GM12878 (cell line): ENCODE measurements around the gene IL1RAP. TPM values are rescaled to one million over a fixed set of nuclear protein-coding genes. Genes with fewer than 3 reads are reported as not detected.

Source experiments
- ATAC-seq: fragments of 200-7000 bp; cut with Tn5 transposase; 3 replicates; pipeline ENCODE4 v1.9.1; 2020; ENCODE audit warnings: mild to moderate bottlenecking, moderate library complexity
- BruUV-seq: library from RNA; stranded (reverse); fragments of 400-500 nt; replicated peaks from 2 replicates; lab custom pipeline; 2021; lab: Mats Ljungman, UMichigan
- CTCF ChIA-PET: fragments of 300-600 bp; sonication (Branson Sonifier 250); formaldehyde crosslinking; extraction: SDS; loops from one replicate; lab custom pipeline; 2021; ENCODE audit warnings: inconsistent platforms; lab: Yijun Ruan, JAX
- POLR2A ChIA-PET: fragments of 350-600 bp; formaldehyde crosslinking; extraction: SDS; loops from one replicate; lab custom pipeline; 2021; ENCODE audit warnings: inconsistent platforms; lab: Charles Lee
- RAD21 ChIA-PET: fragments of 300-600 bp; sonication (Branson Sonifier 250); formaldehyde crosslinking; loops from one replicate; lab custom pipeline; 2023; ENCODE audit warnings: antibody characterized with exemption; ENCODE audit not compliant: unreplicated experiment; lab: Charles Lee
- SMC1A ChIA-PET: fragments of 300-600 bp; sonication (Branson Sonifier 250); formaldehyde crosslinking; loops from one replicate; lab custom pipeline; 2023; ENCODE audit not compliant: unreplicated experiment, uncharacterized antibody; lab: Charles Lee
- DNase-seq: peaks from one replicate; pipeline ENCODE4 v3.0.0-alpha.2; 2011; ENCODE audit warnings: low read depth, low spot score
- FAIRE-seq: peaks from 3 replicates; lab custom pipeline; 2011; peaks lifted over from hg19 to GRCh38; lab: Jason Lieb, UNC
- H2AFZ ChIP-seq: 2 replicates; pipeline ENCODE4 v1.6.0; 2011; ENCODE audit warnings: low read depth, low read length, control low read depth; ENCODE audit not compliant: control insufficient read depth
- H3K27ac ChIP-seq: 2 replicates; pipeline ENCODE4 v1.5.1; 2011; ENCODE audit warnings: control low read depth; ENCODE audit not compliant: control insufficient read depth, insufficient read depth
- H3K27me3 ChIP-seq, 2 experiments: replicated peaks in 1 of 2; 2 replicates each; pipeline versions ENCODE4 v1.6.0 to v1.6.1; 2011; ENCODE audit warnings: low read length in 1 of 2; ENCODE audit not compliant: control insufficient read depth in 2 of 2, insufficient read depth in 2 of 2
- H3K36me3 ChIP-seq, 2 experiments: 2 replicates each; pipeline ENCODE4 v1.5.1; 2011; ENCODE audit warnings: low read length in 1 of 2; ENCODE audit not compliant: control insufficient read depth in 2 of 2, insufficient read depth in 2 of 2
- H3K4me1 ChIP-seq: 2 replicates; pipeline ENCODE4 v1.6.1; 2011; ENCODE audit warnings: mild to moderate bottlenecking, low read length, moderate library complexity, mixed read lengths; ENCODE audit not compliant: control insufficient read depth, insufficient read depth
- H3K4me2 ChIP-seq: 2 replicates; pipeline ENCODE4 v1.6.0; 2011; ENCODE audit warnings: control low read depth; ENCODE audit not compliant: control insufficient read depth, insufficient read depth
- H3K4me3 ChIP-seq: fragments of 200-600 bp; sonication (generic); 2 replicates; pipeline ENCODE4 v1.5.1; 2016
- H3K79me2 ChIP-seq: 2 replicates; pipeline ENCODE4 v1.6.0; 2011; ENCODE audit warnings: low read length; ENCODE audit not compliant: control insufficient read depth, insufficient read depth
- H3K9ac ChIP-seq: 2 replicates; pipeline ENCODE4 v1.8.0; 2011; ENCODE audit warnings: low read length, control low read depth, mixed read lengths; ENCODE audit not compliant: control insufficient read depth, insufficient read depth
- H3K9me3 ChIP-seq: replicated peaks from 3 replicates; pipeline ENCODE4 v1.5.1; 2011; ENCODE audit warnings: mild to moderate bottlenecking, low read length; ENCODE audit not compliant: control insufficient read depth, insufficient read depth
- H4K20me1 ChIP-seq: 2 replicates; pipeline ENCODE4 v1.6.0; 2011; ENCODE audit not compliant: control insufficient read depth, insufficient read depth
- CUX1 ChIP-seq: IDR thresholded peaks from 2 replicates; pipeline ENCODE4 v1.6.1; 2012; ENCODE audit warnings: improper control_type of control experiment, low read depth, low read length; ENCODE audit not compliant: insufficient replicate concordance
- POLR2A ChIP-seq: IDR thresholded peaks from 2 replicates; pipeline ENCODE4 v1.6.1; 2011; ENCODE audit warnings: low read depth, mild to moderate bottlenecking, low read length
- POLR2AphosphoS2 ChIP-seq: IDR thresholded peaks from 2 replicates; pipeline ENCODE4 v1.6.1; 2011; ENCODE audit warnings: low read depth, mild to moderate bottlenecking, low read length, improper control_type of control experiment, moderate library complexity
- SRF ChIP-seq, 2 experiments: IDR thresholded peaks; 2 replicates each; pipeline ENCODE4 v1.6.1; 2011; ENCODE audit warnings: low read depth in 2 of 2, low read length in 2 of 2, mild to moderate bottlenecking in 1 of 2, moderate library complexity in 1 of 2
- WGBS: methylation state at CpG from one replicate; pipeline ENCODE4 v1.1.6; 2016; ENCODE audit warnings: low lambda C conversion rate; ENCODE audit not compliant: insufficient replicate concordance, insufficient coverage; ENCODE audit errors: missing lambda C conversion rate; 5-methylcytosine and 5-hydroxymethylcytosine counted together
- in situ Hi-C: fragments of 300-500 bp; cut with MboI; formaldehyde crosslinking; loops from 9 replicates; pipeline ENCODE4 v1.14.3; 2018; ENCODE audit warnings: mixed read lengths
- intact Hi-C: fragments of 100-400 bp; cut with micrococcal nuclease; formaldehyde crosslinking; loops from one replicate; pipeline ENCODE4 v1.14.2; 2022; ENCODE audit not compliant: unreplicated experiment
- polyA plus RNA-seq, 11 experiments: library from polyadenylated mRNA; depleted of rRNA in 4 of 11; unstranded in 6 of 11; stranded (reverse) in 5 of 11; fragments of >200 nt; fragmentation: Nextera tagmentation in 4 of 11; fragmentation: Illumina TruSeq in 1 of 11; extraction: Ambion mirVana in 4 of 11; extraction: Trizol in 1 of 11; gene quantifications; 1 replicate in 1 of 11; 2 replicates in 10 of 11; pipeline versions ENCODE4 v1.2.1 to v1.2.3, GENCODE V29; 2011 to 2016; ENCODE audit warnings: inconsistent platforms in 2 of 11, missing spikeins in 2 of 11, low read depth in 1 of 11
- total RNA-seq, 4 experiments: library from RNA; depleted of rRNA in 3 of 4; stranded (reverse); fragments of >200 nt in 3 of 4; fragmentation: Illumina TruSeq in 1 of 4; extraction: Trizol in 1 of 4; gene quantifications; 2 replicates each; pipeline versions ENCODE4 v1.2.1 to v1.2.3, GENCODE V29; 2013 to 2021

The IL1RAP gene
- total and polyA plus RNA-seq, 10 of the 15 experiments (the other 5 are each of a cell fraction or from before 2014, with no cell fraction given), result 0.17 to 1.0 (median 0.44) TPM; not detected in 1

- FAIRE-seq (no peak), DNase-seq (no peak), ATAC-seq (no peak)
- Histone ChIP-seq H3K4me1 (no peaks in the 10 kb centered on the region), H3K4me2 (no peak overlapping the region), H3K9me3 (no peaks in the 10 kb centered on the region), H3K27me3 (no peaks in the 10 kb centered on the region), H4K20me1 (no peaks in the 10 kb centered on the region), H3K36me3 (no peaks in the 10 kb centered on the region), H3K4me3 (no peak overlapping the region), H2AFZ (no peak overlapping the region), H3K27ac (no peak overlapping the region), H3K9ac (no peak overlapping the region), H3K79me2 (no peaks in the 10 kb centered on the region)
- no TSS peak for BruUV-seq
- in situ Hi-C loops, result no loop called here
- CTCF ChIA-PET, result no interaction called here
- TF ChIP-seq CUX1 (no peak), POLR2A (no peak), SRF (IDR thresholded peaks at IDR 0.05; ENCODE audit: low read depth in 2 of 2, low read length in 2 of 2) (no peak), POLR2AphosphoS2 (no peak)
- intact Hi-C loops, result no loop called here
- SMC1A ChIA-PET, result interaction anchor here (0.6 kb wide), 1 partner anchor 26 kb away, joined by 3 read pairs; no protein-coding TSS in a partner anchor
- POLR2A ChIA-PET, result interaction anchor here (1.1 kb wide), 1 partner anchor 10 kb away, joined by 3 read pairs; no protein-coding TSS in a partner anchor
- 31% methylated on average over 2 of the region's 2 CpGs for WGBS
- RAD21 ChIA-PET, result no interaction called here
Measured at GRCh38 chr3:190498293-190498692, 15.6 kb upstream of the IL1RAP start.
